ENCODE data around the gene DISC1.

DNA sequence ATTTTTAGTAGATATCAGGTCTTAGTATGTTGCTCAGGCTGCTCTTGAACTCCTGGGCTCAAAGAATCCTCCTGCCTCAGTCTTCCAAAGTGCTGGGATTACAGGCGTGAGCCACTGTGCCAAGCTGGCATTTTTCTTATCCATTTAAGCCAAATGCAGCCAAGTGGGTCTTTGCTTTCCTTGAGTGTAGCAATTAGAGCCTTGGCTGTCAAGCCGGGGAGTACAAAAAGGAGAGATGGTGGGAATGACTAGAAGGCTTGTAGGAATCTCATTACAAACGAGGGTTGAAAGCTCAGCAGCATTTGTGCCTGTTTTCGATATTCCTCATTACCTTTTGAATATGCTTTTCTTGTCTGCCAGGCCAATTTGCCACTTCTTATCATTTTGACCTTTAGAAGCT is 140.9 kb downstream of the DISC1 start:
- TF ChIP-seq EZH2 (IDR thresholded peaks at IDR 0.05; ENCODE audit: borderline replicate concordance, insufficient read depth, low read depth, low read length, poor library complexity, severe bottlenecking) = no peak
- TF ChIP-seq, protein P1, sequence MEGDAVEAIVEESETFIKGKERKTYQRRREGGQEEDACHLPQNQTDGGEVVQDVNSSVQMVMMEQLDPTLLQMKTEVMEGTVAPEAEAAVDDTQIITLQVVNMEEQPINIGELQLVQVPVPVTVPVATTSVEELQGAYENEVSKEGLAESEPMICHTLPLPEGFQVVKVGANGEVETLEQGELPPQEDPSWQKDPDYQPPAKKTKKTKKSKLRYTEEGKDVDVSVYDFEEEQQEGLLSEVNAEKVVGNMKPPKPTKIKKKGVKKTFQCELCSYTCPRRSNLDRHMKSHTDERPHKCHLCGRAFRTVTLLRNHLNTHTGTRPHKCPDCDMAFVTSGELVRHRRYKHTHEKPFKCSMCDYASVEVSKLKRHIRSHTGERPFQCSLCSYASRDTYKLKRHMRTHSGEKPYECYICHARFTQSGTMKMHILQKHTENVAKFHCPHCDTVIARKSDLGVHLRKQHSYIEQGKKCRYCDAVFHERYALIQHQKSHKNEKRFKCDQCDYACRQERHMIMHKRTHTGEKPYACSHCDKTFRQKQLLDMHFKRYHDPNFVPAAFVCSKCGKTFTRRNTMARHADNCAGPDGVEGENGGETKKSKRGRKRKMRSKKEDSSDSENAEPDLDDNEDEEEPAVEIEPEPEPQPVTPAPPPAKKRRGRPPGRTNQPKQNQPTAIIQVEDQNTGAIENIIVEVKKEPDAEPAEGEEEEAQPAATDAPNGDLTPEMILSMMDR (IDR thresholded peaks at IDR 0.05) = no peak
